Hepatocyte (in vitro differentiated cells): ENCODE results near the gene ZSCAN21.

Source experiments
- EZH2 ChIP-seq: fragments of 200-600 bp; sonication (generic); IDR thresholded peaks from 2 replicates; pipeline ENCODE4 v1.6.1; 2016; ENCODE audit warnings: antibody characterized with exemption, mild to moderate bottlenecking, borderline replicate concordance
- EZH2phosphoT487 ChIP-seq: fragments of 200-600 bp; sonication (generic); IDR thresholded peaks from one replicate; pipeline ENCODE4 v1.6.1; 2018; ENCODE audit warnings: antibody characterized with exemption, mild to moderate bottlenecking, low read depth, moderate library complexity; ENCODE audit not compliant: unreplicated experiment, severe bottlenecking
- TF ChIP-seq, protein P1 (sequence below): fragments of 200-600 bp; sonication (generic); IDR thresholded peaks from 2 replicates; pipeline ENCODE4 v1.5.1; 2016; ENCODE audit warnings: antibody characterized with exemption, mild to moderate bottlenecking; ENCODE audit not compliant: poor library complexity

- TF ChIP-seq EZH2 (no peak), EZH2phosphoT487 (no peak)
- TF ChIP-seq, protein P1, sequence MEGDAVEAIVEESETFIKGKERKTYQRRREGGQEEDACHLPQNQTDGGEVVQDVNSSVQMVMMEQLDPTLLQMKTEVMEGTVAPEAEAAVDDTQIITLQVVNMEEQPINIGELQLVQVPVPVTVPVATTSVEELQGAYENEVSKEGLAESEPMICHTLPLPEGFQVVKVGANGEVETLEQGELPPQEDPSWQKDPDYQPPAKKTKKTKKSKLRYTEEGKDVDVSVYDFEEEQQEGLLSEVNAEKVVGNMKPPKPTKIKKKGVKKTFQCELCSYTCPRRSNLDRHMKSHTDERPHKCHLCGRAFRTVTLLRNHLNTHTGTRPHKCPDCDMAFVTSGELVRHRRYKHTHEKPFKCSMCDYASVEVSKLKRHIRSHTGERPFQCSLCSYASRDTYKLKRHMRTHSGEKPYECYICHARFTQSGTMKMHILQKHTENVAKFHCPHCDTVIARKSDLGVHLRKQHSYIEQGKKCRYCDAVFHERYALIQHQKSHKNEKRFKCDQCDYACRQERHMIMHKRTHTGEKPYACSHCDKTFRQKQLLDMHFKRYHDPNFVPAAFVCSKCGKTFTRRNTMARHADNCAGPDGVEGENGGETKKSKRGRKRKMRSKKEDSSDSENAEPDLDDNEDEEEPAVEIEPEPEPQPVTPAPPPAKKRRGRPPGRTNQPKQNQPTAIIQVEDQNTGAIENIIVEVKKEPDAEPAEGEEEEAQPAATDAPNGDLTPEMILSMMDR: no peak
Observed at GRCh38 chr7:100003711-100004661, 45.6 kb upstream of the ZSCAN21 start.
